Stimulated activated naive CD8-positive, alpha-beta T cell treated with anti-CD3 and anti-CD28 coated beads, Interleukin-15, amount 100 ng/mL, for 72 hours (primary cell): ENCODE results near the gene HSD17B10.
"Not testable (repeated sequence)": the region's sequence is repeated elsewhere in the genome, so short reads cannot be mapped to it uniquely, and the experiment has no call there.

Experiments
- ATAC-seq: fragments of 150-1000 bp; cut with Tn5 transposase; 2 replicates; pipeline ENCODE4 v1.10.0; 2021; ENCODE audit warnings: mild to moderate bottlenecking, moderate library complexity
- DNase-seq, 2 donors: peaks; one replicate each; pipeline ENCODE4 v3.0.0; 2021 to 2022
- H3K27ac Mint-ChIP-seq, 2 donors: one replicate each; pipeline ENCODE4 v1.8.0; 2022; ENCODE audit warnings: mild to moderate bottlenecking in 2 of 2, mixed read lengths in 2 of 2, moderate library complexity in 2 of 2
- H3K27me3 Mint-ChIP-seq: one replicate; pipeline ENCODE4 v1.8.0; 2022; ENCODE audit warnings: mixed read lengths
- H3K4me1 Mint-ChIP-seq: one replicate; pipeline ENCODE4 v1.8.0; 2022; ENCODE audit warnings: mild to moderate bottlenecking, mixed read lengths
- H3K4me3 Mint-ChIP-seq, 2 donors: one replicate each; pipeline ENCODE4 v1.8.0; 2022; ENCODE audit warnings: mild to moderate bottlenecking in 2 of 2, mixed read lengths in 2 of 2, moderate library complexity in 1 of 2
- H3K9me3 Mint-ChIP-seq, 2 donors: one replicate each; pipeline ENCODE4 v1.8.0; 2022; ENCODE audit warnings: mixed read lengths in 2 of 2

The HSD17B10 gene

DNA sequence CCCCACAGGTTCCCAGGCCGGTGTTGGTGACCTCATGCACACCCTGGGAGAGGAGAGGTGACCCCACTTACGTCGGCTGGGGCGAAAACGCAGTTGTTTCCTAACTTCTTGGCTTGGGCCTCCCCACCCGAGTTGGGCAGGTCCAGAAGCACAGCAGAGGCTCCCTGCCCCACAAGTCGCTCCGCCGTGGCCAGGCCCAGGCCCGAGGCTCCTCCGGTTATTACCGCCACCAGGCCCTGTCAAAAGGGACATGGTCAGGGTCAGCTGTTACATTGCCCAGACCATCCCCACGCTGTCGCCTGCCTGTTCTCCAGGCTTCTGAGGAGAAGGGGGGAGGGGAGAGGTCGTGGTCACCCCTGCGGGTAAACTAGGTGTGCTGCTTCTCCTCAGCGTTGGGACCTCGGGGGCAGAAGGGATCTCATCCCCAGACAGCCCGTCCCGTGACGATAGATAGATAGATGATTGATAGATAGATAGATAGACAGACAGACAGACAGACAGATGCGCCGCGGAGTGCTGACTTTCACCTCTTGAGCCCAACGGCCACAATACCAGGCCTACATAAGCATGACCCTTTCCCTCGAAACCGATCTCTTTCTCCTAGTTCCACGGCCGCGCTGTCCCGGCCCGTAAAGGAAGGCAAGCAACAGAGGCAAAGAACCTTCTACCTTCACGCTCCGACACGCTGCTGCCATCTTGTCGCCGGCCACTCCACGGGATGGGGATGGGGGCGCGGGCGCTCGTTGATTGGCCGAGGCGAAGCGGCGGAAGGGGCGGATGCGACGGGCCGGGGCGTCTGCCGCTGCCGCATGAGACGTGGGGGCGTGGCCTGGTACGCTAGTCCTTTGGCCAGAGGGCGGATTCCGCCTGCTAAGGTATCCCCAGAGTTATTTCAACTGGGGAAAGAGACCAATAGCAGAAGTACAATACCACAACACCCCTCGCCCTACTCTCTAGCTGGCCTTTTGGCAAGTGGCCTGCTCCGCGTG, at the start of gene HSD17B10:
HSD17B10 (minus strand) TSS at position 720 of the 989 bp plus-strand sequence; CDS start at position 695, 25 bp downstream.
- DNase-seq (peak; percentile 82 to 86), ATAC-seq (peak; percentile 95)
- peak within 1 kb of the TSS; percentile 95 to 98 for H3K4me3 Mint-ChIP-seq
- H3K27ac Mint-ChIP-seq: peak within 1 kb of the TSS; percentile 97 to 98
- no peaks in the 10 kb centered on the region for H3K9me3 Mint-ChIP-seq
- H3K27me3 Mint-ChIP-seq: no peaks in the 10 kb centered on the region
- H3K4me1 Mint-ChIP-seq: peaks cover 40% of the 10 kb centered on the region

DNA sequence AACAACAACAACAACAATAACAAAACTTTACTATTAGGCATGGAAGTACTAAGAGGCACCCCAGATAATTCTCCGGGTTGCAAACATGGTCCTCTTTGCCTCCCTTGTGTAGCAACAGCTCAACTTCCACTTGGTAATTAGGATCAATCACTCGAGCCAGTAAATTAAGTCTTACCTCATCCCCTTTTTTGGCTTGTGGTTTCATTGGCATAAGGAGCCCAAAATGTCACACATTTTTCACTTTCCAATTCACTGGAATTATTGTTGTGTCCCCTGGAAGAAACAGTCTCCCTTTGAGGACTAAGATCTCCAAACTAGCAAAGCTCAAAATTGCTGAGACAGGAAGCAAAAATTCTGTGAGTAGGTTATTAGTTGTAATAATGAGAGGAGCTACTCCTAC, 49.2 kb upstream of the HSD17B10 start:
- no peak for DNase-seq
- H3K4me3 Mint-ChIP-seq: no peak overlapping the region
- H3K27me3 Mint-ChIP-seq: peaks cover 14% of the 10 kb centered on the region
- no peak overlapping the region for H3K27ac Mint-ChIP-seq
- H3K4me1 Mint-ChIP-seq: no peaks in the 10 kb centered on the region
- no peaks in the 10 kb centered on the region for H3K9me3 Mint-ChIP-seq
- no peak for ATAC-seq

DNA sequence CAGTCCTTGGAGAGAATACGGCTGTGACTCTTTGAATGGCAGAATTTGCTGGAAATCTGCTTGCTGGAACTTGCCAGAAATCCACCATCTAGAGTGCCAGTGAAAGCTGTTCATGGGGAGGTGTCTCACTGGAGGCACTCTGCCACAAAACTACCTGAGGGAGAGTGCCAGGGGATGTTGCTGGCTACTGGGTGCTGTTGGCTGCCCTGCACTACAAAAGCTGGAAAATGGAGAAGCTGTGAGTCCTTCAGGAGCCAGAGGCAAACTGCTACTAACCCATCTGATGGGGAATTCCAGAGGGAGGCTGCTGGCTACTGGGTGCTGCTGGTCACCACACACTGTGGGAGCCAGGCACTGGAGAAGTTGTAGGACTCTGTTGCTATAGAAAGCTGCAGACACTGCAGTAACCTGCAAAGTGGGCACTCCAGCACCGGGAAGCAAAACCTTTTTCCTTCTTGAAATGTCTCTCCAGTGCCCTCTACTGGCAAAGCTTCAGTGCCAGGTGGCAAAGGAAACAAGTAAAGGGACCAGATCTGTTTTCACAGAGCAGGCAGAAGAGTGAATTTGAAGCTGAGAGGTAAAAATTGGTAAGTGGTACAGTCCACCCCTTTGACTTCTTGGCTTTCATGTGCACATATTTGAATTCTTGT, 47.8 kb upstream of the HSD17B10 start:
- H3K4me1 Mint-ChIP-seq: no peaks in the 10 kb centered on the region
- H3K27me3 Mint-ChIP-seq: peaks cover 14% of the 10 kb centered on the region
- no peak overlapping the region for H3K27ac Mint-ChIP-seq
- ATAC-seq: peak; percentile 55
- peak; percentile 30 for DNase-seq
- H3K9me3 Mint-ChIP-seq: no peaks in the 10 kb centered on the region
- H3K4me3 Mint-ChIP-seq: no peak overlapping the region

DNA sequence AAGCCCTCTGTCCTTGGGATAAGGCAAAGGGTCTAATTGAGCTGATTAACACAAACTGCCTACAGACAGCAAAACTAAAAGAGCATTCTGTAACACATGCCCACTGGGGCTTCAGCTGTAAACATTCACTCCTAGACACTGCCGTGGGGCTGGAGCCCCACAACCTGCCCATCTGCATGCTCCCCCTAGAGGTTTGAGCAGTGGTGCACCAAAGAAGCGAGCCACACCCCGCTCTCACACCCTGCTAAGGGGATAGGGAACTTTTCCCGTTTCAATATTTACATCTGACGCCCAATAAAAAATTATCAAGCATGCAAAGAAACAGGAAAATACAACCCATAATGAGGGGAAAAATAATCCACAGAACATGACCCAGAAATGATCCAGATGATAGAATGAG, 46.9 kb upstream of the HSD17B10 start:
- ATAC-seq (no peak), DNase-seq (no peak)
- H3K4me3 Mint-ChIP-seq: no peak overlapping the region
- no peaks in the 10 kb centered on the region for H3K4me1 Mint-ChIP-seq
- no peaks in the 10 kb centered on the region for H3K9me3 Mint-ChIP-seq
- H3K27me3 Mint-ChIP-seq: peaks cover 14% of the 10 kb centered on the region
- H3K27ac Mint-ChIP-seq: no peak overlapping the region

DNA sequence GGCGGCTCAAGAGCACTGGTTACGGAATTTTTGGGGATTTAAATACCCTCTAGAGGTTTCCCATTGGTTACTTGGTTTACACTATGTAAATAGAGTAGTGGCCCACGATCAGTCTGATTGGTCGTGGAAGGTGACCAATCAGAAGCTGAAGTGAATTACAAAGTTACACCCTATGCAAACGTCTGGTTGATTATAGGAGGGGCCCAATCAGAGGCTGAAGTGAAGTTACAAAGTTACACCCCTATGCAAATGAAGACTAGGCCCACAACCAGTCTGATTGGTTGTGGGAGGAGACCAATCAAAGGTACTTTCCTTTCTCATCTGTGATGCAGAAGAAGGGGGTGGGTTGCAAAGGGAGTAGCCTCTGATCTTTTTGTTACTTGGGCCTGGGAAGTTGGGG, 45.1 kb upstream of the HSD17B10 start:
- ATAC-seq: no peak
- H3K4me3 Mint-ChIP-seq: no peak overlapping the region
- H3K27ac Mint-ChIP-seq: no peak overlapping the region
- no peak for DNase-seq
- H3K27me3 Mint-ChIP-seq: peaks cover 14% of the 10 kb centered on the region
- no peaks in the 10 kb centered on the region for H3K4me1 Mint-ChIP-seq
- no peaks in the 10 kb centered on the region for H3K9me3 Mint-ChIP-seq

DNA sequence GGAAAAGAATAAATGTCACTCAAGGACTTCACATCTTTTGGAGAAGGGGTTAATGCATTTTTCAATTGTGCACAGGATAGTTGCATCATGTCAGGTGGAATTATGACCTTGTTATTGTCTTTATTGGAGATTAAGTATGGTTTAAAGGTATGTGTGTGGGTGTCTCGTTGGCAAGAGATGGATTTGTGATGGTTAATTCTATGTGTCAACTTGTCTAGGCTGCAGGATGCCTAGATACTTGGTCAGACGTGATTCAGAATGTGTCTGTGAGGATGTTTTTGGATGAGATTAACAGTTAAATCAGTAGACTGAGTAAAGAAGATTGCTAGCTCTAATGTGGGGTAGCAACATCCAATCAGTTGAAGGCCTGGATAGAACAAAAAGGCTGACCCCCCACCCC, 42.2 kb upstream of the HSD17B10 start:
- H3K4me1 Mint-ChIP-seq: no peaks in the 10 kb centered on the region
- no peak for ATAC-seq
- no peak overlapping the region for H3K4me3 Mint-ChIP-seq
- H3K27me3 Mint-ChIP-seq: peaks cover 28% of the 10 kb centered on the region
- no peaks in the 10 kb centered on the region for H3K9me3 Mint-ChIP-seq
- H3K27ac Mint-ChIP-seq: no peak overlapping the region
- no peak for DNase-seq

DNA sequence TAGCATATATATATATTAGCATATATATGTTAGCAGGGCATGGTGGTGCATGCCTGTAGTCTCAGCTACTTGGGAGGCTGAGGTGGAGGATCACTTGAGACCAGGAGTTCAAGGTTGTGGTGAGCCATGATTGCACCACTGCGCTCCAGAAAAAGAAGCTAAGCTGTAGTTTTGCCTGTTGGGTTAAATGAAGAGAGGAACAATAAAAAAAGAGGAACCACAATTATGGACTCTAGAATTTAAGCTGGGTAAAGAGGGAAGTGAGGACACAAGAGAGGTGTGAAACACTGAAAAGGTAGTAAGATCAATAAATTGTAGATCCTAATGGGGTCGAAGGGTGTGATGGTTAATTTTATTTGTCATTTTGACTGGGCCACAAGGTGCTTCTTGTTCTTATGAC, 40.5 kb upstream of the HSD17B10 start:
- Mint-ChIP-seq H3K27ac (no peak overlapping the region), H3K9me3 (no peaks in the 10 kb centered on the region), H3K27me3 (peaks cover 21% of the 10 kb centered on the region), H3K4me3 (no peak overlapping the region), H3K4me1 (no peaks in the 10 kb centered on the region)
- ATAC-seq (no peak), DNase-seq (no peak)

DNA sequence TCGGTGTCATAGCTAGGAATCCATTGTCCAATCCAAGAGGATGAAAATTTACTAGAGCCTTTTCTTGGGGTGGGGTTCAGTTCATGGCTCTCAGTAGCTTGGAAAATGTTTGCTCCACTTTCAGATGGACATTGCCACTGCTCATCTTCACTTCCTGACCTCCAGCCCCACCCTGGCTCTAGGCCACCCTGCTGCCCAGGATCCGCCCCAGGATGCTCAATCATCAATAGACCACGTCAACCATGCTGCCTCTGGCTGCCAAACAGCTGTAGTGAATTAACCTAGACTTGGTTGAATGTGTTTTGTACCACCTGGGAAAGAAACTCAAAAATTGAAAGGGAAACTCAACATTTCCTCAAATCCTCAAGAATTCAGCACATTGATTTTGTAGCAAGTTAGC, 37.2 kb upstream of the HSD17B10 start:
- Mint-ChIP-seq H3K4me1 (no peaks in the 10 kb centered on the region), H3K4me3 (no peak overlapping the region), H3K27me3 (peaks cover 21% of the 10 kb centered on the region), H3K27ac (no peak overlapping the region), H3K9me3 (no peaks in the 10 kb centered on the region)
- DNase-seq: no peak
- no peak for ATAC-seq

DNA sequence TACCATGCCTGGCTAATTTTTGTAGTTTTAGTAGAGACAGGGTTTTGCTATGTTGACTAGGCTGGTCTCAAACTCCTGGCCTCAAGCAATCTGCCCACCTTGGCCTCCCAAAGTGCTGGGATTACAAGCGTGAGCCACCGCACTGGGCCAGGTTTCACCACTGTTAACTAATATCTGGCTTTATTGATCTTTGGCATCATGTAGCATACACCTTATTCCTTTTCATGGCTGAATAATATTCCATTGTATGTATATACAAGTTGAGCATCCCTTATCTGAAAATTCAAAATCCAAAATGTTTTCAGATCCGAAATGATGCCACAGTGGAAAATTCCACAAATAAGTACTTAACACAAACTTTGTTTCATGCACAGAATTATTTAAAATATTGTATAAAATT, 34.5 kb upstream of the HSD17B10 start:
- not testable (repeated sequence) for H3K9me3 Mint-ChIP-seq, H3K27ac Mint-ChIP-seq, H3K4me3 Mint-ChIP-seq, DNase-seq, H3K4me1 Mint-ChIP-seq, ATAC-seq
- H3K27me3 Mint-ChIP-seq: peaks cover 14% of the 10 kb centered on the region

DNA sequence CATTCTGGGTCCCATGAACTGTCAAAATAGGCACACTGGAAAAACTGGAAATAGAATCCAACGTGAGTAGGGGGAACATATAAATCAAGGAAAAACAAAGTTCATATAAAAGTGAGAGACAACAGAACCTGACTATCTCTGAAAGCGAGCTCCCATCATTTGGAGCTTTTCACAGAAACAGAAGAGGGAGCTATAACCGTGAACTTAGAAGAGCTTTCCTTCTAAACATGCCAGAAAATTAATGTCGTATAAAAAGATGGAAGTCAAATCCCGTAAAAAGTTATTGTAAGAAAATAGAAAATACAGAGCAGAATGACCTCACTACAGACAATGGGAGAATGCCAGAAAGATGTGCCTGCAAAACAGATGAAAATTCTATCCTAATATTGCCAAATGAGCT, 23.9 kb upstream of the HSD17B10 start:
- no peak overlapping the region for H3K4me3 Mint-ChIP-seq
- DNase-seq (no peak), ATAC-seq (no peak)
- H3K9me3 Mint-ChIP-seq: no peaks in the 10 kb centered on the region
- no peak overlapping the region for H3K27ac Mint-ChIP-seq
- H3K4me1 Mint-ChIP-seq: no peaks in the 10 kb centered on the region
- peaks cover 16% of the 10 kb centered on the region for H3K27me3 Mint-ChIP-seq

DNA sequence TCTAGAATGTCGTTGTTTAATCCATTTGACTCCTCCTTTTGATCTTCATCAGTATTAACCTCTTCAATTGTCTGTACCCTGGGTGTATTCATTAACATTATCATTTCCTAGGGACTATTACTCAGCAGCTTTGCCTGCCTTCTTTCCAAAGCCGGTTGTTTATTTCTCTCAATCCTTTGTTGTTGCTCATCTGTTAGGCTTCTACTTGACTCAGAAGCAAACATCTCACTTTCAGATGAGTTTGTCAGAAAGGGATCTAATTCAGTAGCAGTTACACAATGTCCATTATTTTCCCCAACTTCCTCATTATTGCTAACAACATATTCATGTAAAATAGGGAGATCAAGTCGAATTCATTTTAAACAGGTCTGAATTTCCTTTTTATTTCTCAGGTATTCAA, 22.1 kb upstream of the HSD17B10 start:
- ATAC-seq (no peak), DNase-seq (no peak)
- no peaks in the 10 kb centered on the region for H3K9me3 Mint-ChIP-seq
- H3K27ac Mint-ChIP-seq: peak overlapping the region in 1 of 2 donors; percentile 43
- H3K4me1 Mint-ChIP-seq: no peaks in the 10 kb centered on the region
- no peak overlapping the region for H3K4me3 Mint-ChIP-seq
- peaks cover 16% of the 10 kb centered on the region for H3K27me3 Mint-ChIP-seq

DNA sequence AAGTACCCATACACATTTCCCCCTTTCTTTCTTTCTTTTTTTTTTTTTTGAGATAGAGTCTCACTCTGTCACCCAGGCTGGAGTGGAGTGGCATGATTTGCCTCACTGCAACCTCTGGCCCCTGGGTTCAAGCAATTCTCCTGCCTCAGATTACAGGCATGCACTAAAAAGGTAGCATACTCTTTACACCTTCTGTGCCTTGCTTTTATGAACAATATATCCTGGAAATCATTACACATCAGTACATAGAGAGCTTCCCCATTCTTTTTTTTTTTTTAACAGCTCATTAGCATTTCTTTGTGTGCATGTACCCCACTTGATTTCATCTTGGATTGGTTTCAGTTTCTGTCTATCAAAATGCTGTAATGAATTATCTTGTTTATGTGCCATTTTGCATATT, 18.6 kb upstream of the HSD17B10 start:
- H3K4me1 Mint-ChIP-seq: no peaks in the 10 kb centered on the region
- ATAC-seq: no peak
- no peak overlapping the region for H3K27ac Mint-ChIP-seq
- no peaks in the 10 kb centered on the region for H3K9me3 Mint-ChIP-seq
- H3K4me3 Mint-ChIP-seq: no peak overlapping the region
- peaks cover 16% of the 10 kb centered on the region for H3K27me3 Mint-ChIP-seq
- DNase-seq: no peak

DNA sequence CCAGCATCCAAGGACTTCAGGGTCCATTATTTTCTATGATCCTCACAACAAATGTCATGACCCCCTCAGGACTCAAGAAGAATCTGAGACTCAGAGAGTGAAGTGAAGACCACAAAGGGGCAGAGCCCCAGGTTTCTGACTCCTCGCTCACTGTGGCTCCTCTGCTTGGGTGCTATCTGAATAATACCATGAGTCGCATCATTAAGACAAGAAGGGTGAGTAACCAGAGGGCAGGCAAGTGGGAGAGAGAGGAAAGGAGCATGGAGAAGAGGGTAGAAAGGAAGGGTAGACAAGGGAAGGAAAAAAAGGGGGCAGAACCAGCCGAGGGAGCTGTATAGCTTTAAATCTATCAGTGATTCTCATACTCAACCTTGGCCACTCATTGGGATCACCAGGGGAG, 15.5 kb upstream of the HSD17B10 start:
- H3K27me3 Mint-ChIP-seq: no peaks in the 10 kb centered on the region
- H3K4me3 Mint-ChIP-seq: no peak overlapping the region
- ATAC-seq: no peak
- no peak for DNase-seq
- no peaks in the 10 kb centered on the region for H3K4me1 Mint-ChIP-seq
- no peak overlapping the region for H3K27ac Mint-ChIP-seq
- H3K9me3 Mint-ChIP-seq: no peaks in the 10 kb centered on the region

DNA sequence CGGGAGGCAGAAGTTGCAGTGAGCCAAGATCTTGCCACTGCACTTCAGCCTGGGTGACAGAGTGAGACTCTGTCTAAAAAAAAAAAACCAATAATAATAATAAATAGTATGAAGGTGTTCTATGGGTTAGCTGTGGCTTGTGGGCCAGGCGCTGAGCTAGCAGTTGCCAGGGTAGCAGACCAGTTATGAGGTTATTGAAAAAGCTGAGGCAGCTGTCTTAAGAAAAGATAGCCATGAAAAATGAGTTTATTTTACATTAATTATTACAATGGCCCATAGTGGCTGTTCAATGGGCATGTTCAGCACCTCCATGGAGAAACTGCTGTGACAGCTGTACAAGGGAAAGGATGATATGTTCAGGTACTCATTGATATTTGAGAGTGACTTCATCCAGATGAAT, 13.3 kb upstream of the HSD17B10 start:
- no peak overlapping the region for H3K27ac Mint-ChIP-seq
- no peaks in the 10 kb centered on the region for H3K9me3 Mint-ChIP-seq
- ATAC-seq (no peak), DNase-seq (no peak)
- H3K27me3 Mint-ChIP-seq: no peaks in the 10 kb centered on the region
- no peaks in the 10 kb centered on the region for H3K4me1 Mint-ChIP-seq
- H3K4me3 Mint-ChIP-seq: no peak overlapping the region

DNA sequence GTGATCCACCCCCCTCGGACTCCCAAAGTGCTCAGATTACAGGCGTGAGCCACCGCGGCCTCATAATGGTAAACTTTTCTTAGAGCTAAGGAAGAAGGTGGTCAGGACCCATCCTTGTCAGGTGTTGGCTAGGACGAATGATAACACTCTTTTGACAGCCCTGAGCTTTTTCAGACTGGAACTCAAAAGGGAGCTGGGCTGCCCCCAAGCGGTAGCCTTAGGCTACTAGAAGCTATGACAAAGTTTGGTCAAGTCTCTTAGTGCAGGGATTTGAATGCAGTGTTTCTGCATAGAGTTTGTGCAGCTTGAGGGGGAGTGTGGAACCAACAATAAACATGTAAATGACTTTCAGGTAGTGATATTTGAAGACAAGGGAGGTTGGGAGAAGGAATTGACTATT, 11.8 kb upstream of the HSD17B10 start:
- peak; percentile 27 to 45 for DNase-seq

DNA sequence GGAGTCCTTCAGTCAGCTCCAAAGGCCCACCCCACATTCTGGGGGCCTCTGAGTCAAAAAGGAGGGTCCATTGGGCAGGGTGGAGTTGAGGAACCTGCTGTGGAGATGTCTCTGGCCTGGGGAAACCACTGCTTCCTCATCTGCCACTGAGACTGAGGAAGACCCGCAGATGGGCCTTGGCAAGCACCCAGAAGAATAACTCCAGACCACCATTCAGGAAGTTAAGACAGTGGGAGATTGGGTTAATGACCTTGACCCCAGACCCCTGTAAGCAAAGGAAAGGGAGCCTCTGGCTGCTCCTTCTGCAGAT, 8.1 kb upstream of the HSD17B10 start:
- H3K9me3 Mint-ChIP-seq: no peaks in the 10 kb centered on the region
- H3K4me3 Mint-ChIP-seq: peak overlapping the region; percentile 83 to 95
- no peak for DNase-seq
- peaks cover 8% of the 10 kb centered on the region for H3K27me3 Mint-ChIP-seq
- peak; percentile 3 for ATAC-seq
- H3K27ac Mint-ChIP-seq: no peak overlapping the region
- peaks cover 37% of the 10 kb centered on the region for H3K4me1 Mint-ChIP-seq

More for the DNA sequence above, 11.8 kb upstream of the HSD17B10 start:
- H3K27ac Mint-ChIP-seq: no peak overlapping the region
- peak; percentile 50 for ATAC-seq
- no peaks in the 10 kb centered on the region for H3K27me3 Mint-ChIP-seq
- no peak overlapping the region for H3K4me3 Mint-ChIP-seq
- H3K9me3 Mint-ChIP-seq: no peaks in the 10 kb centered on the region
- H3K4me1 Mint-ChIP-seq: peaks cover 8% of the 10 kb centered on the region
